ENCODE data around the gene FOXA3.
"Not testable (repeated sequence)": the region's sequence is repeated elsewhere in the genome, so short reads cannot be mapped to it uniquely, and the experiment has no call there.

Gene FOXA3

GRCh38 chr19:45895519-45895972 is 31.4 kb downstream of the FOXA3 start:
- DNase-seq (ENCODE audit: low read depth), result no peak

GRCh38 chr19:45895983-45896599 is 32.0 kb downstream of the FOXA3 start:
- not testable (repeated sequence) for DNase-seq (ENCODE audit: low read depth)

- no peak for DNase-seq (ENCODE audit: low read depth)
Measured at GRCh38 chr19:45897261-45897812, 33.2 kb downstream of the FOXA3 start.

- DNase-seq (ENCODE audit: low read depth), result no peak
Measured at GRCh38 chr19:45899253-45899652, 35.1 kb downstream of the FOXA3 start.

GRCh38 chr19:45899919-45900589 is 35.9 kb downstream of the FOXA3 start:
- DNase-seq (ENCODE audit: low read depth), result no peak

GRCh38 chr19:45900738-45901431 is 36.8 kb downstream of the FOXA3 start:
- DNase-seq (ENCODE audit: low read depth), result no peak

GRCh38 chr19:45901432-45901911 is 37.3 kb downstream of the FOXA3 start:
- DNase-seq (ENCODE audit: low read depth), result no peak

- DNase-seq (ENCODE audit: low read depth), result no peak
Measured at GRCh38 chr19:45901912-45902650, 38.0 kb downstream of the FOXA3 start, which contains the start of gene MYPOP. Gene MYPOP (minus strand): TSS chr19:45902613. CDS start chr19:45901773, 840 bp downstream.

- peak; percentile 99 for DNase-seq (ENCODE audit: low read depth)
Measured at GRCh38 chr19:45902651-45903625, 38.8 kb downstream of the FOXA3 start.

- DNase-seq (ENCODE audit: low read depth), result no peak
Measured at GRCh38 chr19:45905011-45905410, 40.9 kb downstream of the FOXA3 start.

- DNase-seq (ENCODE audit: low read depth), result no peak
Measured at GRCh38 chr19:45906221-45906620, 42.1 kb downstream of the FOXA3 start.

- no peak for DNase-seq (ENCODE audit: low read depth)
Measured at GRCh38 chr19:45908956-45909355, 44.8 kb downstream of the FOXA3 start.

- no peak for DNase-seq (ENCODE audit: low read depth)
Measured at GRCh38 chr19:45911291-45911690, 47.2 kb downstream of the FOXA3 start.

- DNase-seq (ENCODE audit: low read depth), result no peak
Measured at GRCh38 chr19:45913874-45914830, 50.0 kb downstream of the FOXA3 start, which contains the start of gene NANOS2. Gene NANOS2 (minus strand): TSS chr19:45914778. CDS start chr19:45914693, 85 bp downstream.

GRCh38 chr19:45917421-45918091 is 53.4 kb downstream of the FOXA3 start:
- DNase-seq (ENCODE audit: low read depth), result no peak

GRCh38 chr19:45918721-45919120 is 54.6 kb downstream of the FOXA3 start:
- no peak for DNase-seq (ENCODE audit: low read depth)

GRCh38 chr19:45919678-45920077 is 55.6 kb downstream of the FOXA3 start:
- no peak for DNase-seq (ENCODE audit: low read depth)

- no peak for DNase-seq (ENCODE audit: low read depth)
Measured at GRCh38 chr19:45920458-45920857, 56.3 kb downstream of the FOXA3 start.

GRCh38 chr19:45922281-45922680 is 58.2 kb downstream of the FOXA3 start:
- no peak for DNase-seq (ENCODE audit: low read depth)

Data from activated T-helper 9 cell treated with anti-CD3 and anti-CD28 coated beads, Interleukin-2, amount 50 U/mL, for 16 hours (primary cell).